CD4-positive, alpha-beta memory T cell (primary cell): ENCODE data around the gene PROC. TPM values are rescaled to one million over a fixed set of nuclear protein-coding genes. Genes with fewer than 3 reads are reported as not detected.

Source experiments
- CTCF ChIA-PET: fragments of 350-600 bp; sonication (Branson Sonifier 250); formaldehyde crosslinking; loops from one replicate; lab custom pipeline; 2021; ENCODE audit warnings: inconsistent platforms; ENCODE audit not compliant: partially characterized antibody; lab: Charles Lee
- POLR2A ChIA-PET: fragments of 350-600 bp; sonication (Branson Sonifier 250); formaldehyde crosslinking; loops from one replicate; lab custom pipeline; 2021; ENCODE audit not compliant: partially characterized antibody; lab: Charles Lee
- DNase-seq, 5 donors: peaks; one replicate each; pipeline versions ENCODE4 v3.0.0 to v3.0.0-alpha.2; 2020 to 2022; ENCODE audit warnings: mixed read lengths in 1 of 5
- H3K27ac ChIP-seq: one replicate; pipeline ENCODE4 v1.7.0; 2013; ENCODE audit warnings: low read depth, low read length
- H3K27me3 ChIP-seq: 2 replicates; pipeline ENCODE4 v1.7.0; 2013; ENCODE audit warnings: mild to moderate bottlenecking, low read length, moderate library complexity; ENCODE audit not compliant: insufficient read depth
- H3K36me3 ChIP-seq: 2 replicates; pipeline ENCODE4 v1.7.0; 2013; ENCODE audit warnings: mild to moderate bottlenecking, low read length, moderate library complexity; ENCODE audit not compliant: insufficient read depth
- H3K4me1 ChIP-seq: 2 replicates; pipeline ENCODE4 v1.7.0; 2013; ENCODE audit warnings: mild to moderate bottlenecking, low read length, moderate library complexity; ENCODE audit not compliant: insufficient read depth
- H3K4me3 ChIP-seq, 2 donors: one replicate each; pipeline ENCODE4 v1.7.0; 2013; ENCODE audit warnings: low read length in 2 of 2, mild to moderate bottlenecking in 1 of 2
- H3K9me3 ChIP-seq, 2 donors: one replicate each; pipeline ENCODE4 v1.7.0; 2013; ENCODE audit warnings: low read length in 2 of 2, control low read depth in 1 of 2; ENCODE audit not compliant: control insufficient read depth in 1 of 2
- H3K27ac Mint-ChIP-seq, 7 donors: one replicate each; pipeline ENCODE4 v1.8.0; 2020 to 2021; ENCODE audit warnings: mixed read lengths in 7 of 7, mild to moderate bottlenecking in 6 of 7, inconsistent platforms in 3 of 7, moderate library complexity in 3 of 7
- H3K27me3 Mint-ChIP-seq, 2 donors: one replicate each; pipeline ENCODE4 v1.8.0; 2020 to 2021; ENCODE audit warnings: mixed read lengths in 2 of 2
- H3K36me3 Mint-ChIP-seq, 2 donors: one replicate each; pipeline ENCODE4 v1.8.0; 2020 to 2021; ENCODE audit warnings: mixed read lengths in 2 of 2, inconsistent platforms in 1 of 2, mild to moderate bottlenecking in 1 of 2
- H3K4me1 Mint-ChIP-seq, 4 donors: one replicate each; pipeline ENCODE4 v1.8.0; 2020 to 2021; ENCODE audit warnings: mixed read lengths in 4 of 4, mild to moderate bottlenecking in 1 of 4
- H3K4me3 Mint-ChIP-seq, 8 donors: one replicate each; pipeline ENCODE4 v1.8.0; 2020 to 2021; ENCODE audit warnings: mixed read lengths in 8 of 8, mild to moderate bottlenecking in 7 of 8, moderate library complexity in 6 of 8, inconsistent platforms in 3 of 8
- H3K9me3 Mint-ChIP-seq, 8 donors: one replicate each; pipeline ENCODE4 v1.8.0; 2020 to 2021; ENCODE audit warnings: mixed read lengths in 8 of 8, mild to moderate bottlenecking in 5 of 8, inconsistent platforms in 3 of 8, moderate library complexity in 1 of 8
- intact Hi-C: fragments of 100-400 bp; cut with micrococcal nuclease; formaldehyde crosslinking; loops from one replicate; pipeline ENCODE4 v1.15.1; 2023
- polyA plus RNA-seq, 2 donors: library from polyadenylated mRNA; unstranded; fragments of 300-500 nt; fragmentation: Illumina TruSeq; gene quantifications; one replicate each; pipeline ENCODE4 v1.2.3, GENCODE V29; 2021
- total RNA-seq, 2 experiments: library from RNA; stranded (reverse); gene quantifications; one replicate each; pipeline ENCODE4 v1.2.3, GENCODE V29; 2021

PROC gene
- total and polyA plus RNA-seq, 4 experiments from 2014 or later: not detected

- Mint-ChIP-seq H3K4me3 (peak overlapping the region in 6 of 8 donors; percentile 34 to 93 (median 79)), H3K36me3 (no peaks in the 10 kb centered on the region), H3K4me1 (peaks cover 6 to 24% (median 14%) of the 10 kb centered on the region in 4 donors), H3K27ac (peak overlapping the region in 5 of 7 donors; percentile 38 to 92 (median 79)), H3K27me3 (peaks cover 3 to 9% of the 10 kb centered on the region in 2 donors), H3K9me3 (peaks cover 0 to 2% (median 0%) of the 10 kb centered on the region in 8 donors)
- ChIA-PET CTCF (interaction anchor here (1.1 to 3.1 kb wide), 4 partner anchors 52 to 68 kb away, joined by 3 to 15 read pairs (median 9); no protein-coding TSS in a partner anchor), POLR2A (interaction anchor here (10.5 kb wide), 1 partner anchor 29 kb away, joined by 104 read pairs; the partner anchor contains the start of gene MAP3K2)
- Histone ChIP-seq H3K9me3 (no peaks in the 10 kb centered on the region), H3K36me3 (no peaks in the 10 kb centered on the region), H3K27me3 (no peaks in the 10 kb centered on the region), H3K4me1 (peaks cover 17% of the 10 kb centered on the region), H3K4me3 (no peak overlapping the region), H3K27ac (no peak overlapping the region)
- DNase-seq: no peak
- intact Hi-C loops: loop anchor here (2.0 to 10.0 kb wide), 4 partner anchors 29 to 333 kb away; no protein-coding TSS in a partner anchor
These were observed 821 bp upstream of the PROC start for GRCh38 chr2:127417406-127417805.

GRCh38 chr2:127419112-127419430 lies 844 bp downstream of the PROC start:
- no peak for DNase-seq
- Histone ChIP-seq H3K27ac (no peak overlapping the region), H3K4me3 (no peak overlapping the region), H3K4me1 (peaks cover 25% of the 10 kb centered on the region), H3K9me3 (no peaks in the 10 kb centered on the region), H3K36me3 (no peaks in the 10 kb centered on the region), H3K27me3 (no peaks in the 10 kb centered on the region)
- H3K27me3 Mint-ChIP-seq: peaks cover 10 to 18% of the 10 kb centered on the region in 2 donors
- ChIA-PET POLR2A (interaction anchor here (0.9 kb wide), 1 partner anchor 11 kb away, joined by 3 read pairs; no protein-coding TSS in a partner anchor), CTCF (interaction anchor here (1.2 kb wide), 1 partner anchor 70 kb away, joined by 4 read pairs; no protein-coding TSS in a partner anchor)
- no peak overlapping the region for H3K27ac Mint-ChIP-seq
- intact Hi-C loops: loop anchor here (5.0 to 10.0 kb wide), 3 partner anchors 58 to 334 kb away; no protein-coding TSS in a partner anchor
- peaks cover 10 to 38% (median 19%) of the 10 kb centered on the region in 4 donors for H3K4me1 Mint-ChIP-seq
- no peak overlapping the region for H3K4me3 Mint-ChIP-seq
- no peaks in the 10 kb centered on the region for H3K9me3 Mint-ChIP-seq
- H3K36me3 Mint-ChIP-seq: no peaks in the 10 kb centered on the region

- Mint-ChIP-seq H3K4me1 (peaks cover 10 to 39% (median 20%) of the 10 kb centered on the region in 4 donors), H3K36me3 (no peaks in the 10 kb centered on the region), H3K27me3 (peaks cover 12 to 18% of the 10 kb centered on the region in 2 donors), H3K27ac (peak overlapping the region in 1 of 7 donors; percentile 18), H3K9me3 (no peaks in the 10 kb centered on the region), H3K4me3 (no peak overlapping the region)
- no peak for DNase-seq
- Histone ChIP-seq H3K27ac (no peak overlapping the region), H3K4me1 (peaks cover 25% of the 10 kb centered on the region), H3K4me3 (no peak overlapping the region), H3K9me3 (no peaks in the 10 kb centered on the region), H3K27me3 (no peaks in the 10 kb centered on the region), H3K36me3 (no peaks in the 10 kb centered on the region)
- CTCF ChIA-PET: no interaction called here
- intact Hi-C loops: loop anchor here (5.0 to 10.0 kb wide), 3 partner anchors 58 to 335 kb away; no protein-coding TSS in a partner anchor
- POLR2A ChIA-PET: interaction anchor here (0.6 to 0.9 kb wide), 2 partner anchors 11 to 84 kb away, joined by 3 read pairs; no protein-coding TSS in a partner anchor
These were observed 1.3 kb downstream of the PROC start for GRCh38 chr2:127419448-127420038.

- Histone ChIP-seq H3K27ac (no peak overlapping the region), H3K9me3 (no peaks in the 10 kb centered on the region), H3K36me3 (no peaks in the 10 kb centered on the region), H3K27me3 (no peaks in the 10 kb centered on the region), H3K4me1 (peaks cover 25% of the 10 kb centered on the region), H3K4me3 (no peak overlapping the region)
- Mint-ChIP-seq H3K36me3 (no peaks in the 10 kb centered on the region), H3K4me1 (peaks cover 10 to 39% (median 20%) of the 10 kb centered on the region in 4 donors), H3K4me3 (peak overlapping the region in 2 of 8 donors; percentile 18 to 30), H3K9me3 (no peaks in the 10 kb centered on the region), H3K27me3 (peaks cover 12 to 23% of the 10 kb centered on the region in 2 donors), H3K27ac (no peak overlapping the region)
- ChIA-PET POLR2A (interaction anchor here (0.6 to 0.9 kb wide), 2 partner anchors 12 to 84 kb away, joined by 3 read pairs; no protein-coding TSS in a partner anchor), CTCF (no interaction called here)
- intact Hi-C loops: no loop called here
- DNase-seq: no peak
These were observed 2.0 kb downstream of the PROC start for GRCh38 chr2:127420039-127420864.

- ChIA-PET POLR2A (no interaction called here), CTCF (no interaction called here)
- H3K9me3 Mint-ChIP-seq: no peaks in the 10 kb centered on the region
- intact Hi-C loops: no loop called here
- H3K27me3 Mint-ChIP-seq: peaks cover 14 to 30% of the 10 kb centered on the region in 2 donors
- H3K4me1 Mint-ChIP-seq: peaks cover 8 to 31% (median 17%) of the 10 kb centered on the region in 4 donors
- Histone ChIP-seq H3K27ac (no peak overlapping the region), H3K9me3 (no peaks in the 10 kb centered on the region), H3K27me3 (no peaks in the 10 kb centered on the region), H3K36me3 (no peaks in the 10 kb centered on the region), H3K4me1 (peaks cover 16% of the 10 kb centered on the region), H3K4me3 (no peak overlapping the region)
- no peak overlapping the region for H3K27ac Mint-ChIP-seq
- peak overlapping the region in 2 of 8 donors; percentile 24 to 35 for H3K4me3 Mint-ChIP-seq
- no peak for DNase-seq
- H3K36me3 Mint-ChIP-seq: no peaks in the 10 kb centered on the region
These were observed 3.0 kb downstream of the PROC start for GRCh38 chr2:127421116-127421800.

- peak overlapping the region in 1 of 7 donors; percentile 35 for H3K27ac Mint-ChIP-seq
- no peaks in the 10 kb centered on the region for H3K27me3 ChIP-seq
These were observed 3.8 kb downstream of the PROC start for GRCh38 chr2:127421871-127422558.

More at GRCh38 chr2:127421871-127422558, 3.8 kb downstream of the PROC start:
- ChIA-PET CTCF (no interaction called here), POLR2A (no interaction called here)
- Mint-ChIP-seq H3K4me3 (peak overlapping the region in 2 of 8 donors; percentile 24 to 39), H3K27me3 (peaks cover 14 to 30% of the 10 kb centered on the region in 2 donors), H3K36me3 (no peaks in the 10 kb centered on the region), H3K4me1 (peaks cover 5 to 24% (median 11%) of the 10 kb centered on the region in 4 donors), H3K9me3 (no peaks in the 10 kb centered on the region)
- intact Hi-C loops: no loop called here
- Histone ChIP-seq H3K4me3 (no peak overlapping the region), H3K27ac (no peak overlapping the region), H3K36me3 (no peaks in the 10 kb centered on the region), H3K9me3 (no peaks in the 10 kb centered on the region), H3K4me1 (peaks cover 8% of the 10 kb centered on the region)
- no peak for DNase-seq
